H1 (cell line): ENCODE measurements around the gene GULP1. TPM values are rescaled to one million over a fixed set of nuclear protein-coding genes. Genes with fewer than 3 reads are reported as not detected.

ENCODE experiments used
- EP300 ChIP-seq, 2 experiments: IDR thresholded peaks; 1 replicate in 1 of 2; 2 replicates in 1 of 2; pipeline ENCODE4 v1.6.1; 2011 to 2012; ENCODE audit warnings: low read depth in 2 of 2, low read length in 2 of 2, mild to moderate bottlenecking in 2 of 2, borderline replicate concordance in 1 of 2, inconsistent platforms in 1 of 2, moderate library complexity in 1 of 2
- JUN ChIP-seq: IDR thresholded peaks from 2 replicates; pipeline ENCODE4 v1.6.1; 2011; ENCODE audit warnings: low read depth, mild to moderate bottlenecking, improper control_type of control experiment, low read length
- KDM1A ChIP-seq: fragments of 200-600, 300-600 bp; sonication (generic); IDR thresholded peaks from 2 replicates; pipeline ENCODE4 v1.7.1; 2016; ENCODE audit warnings: mild to moderate bottlenecking, low read length, borderline replicate concordance
- USF2 ChIP-seq: IDR thresholded peaks from 2 replicates; pipeline ENCODE4 v1.6.1; 2011; ENCODE audit warnings: low read length, improper control_type of control experiment
- polyA plus RNA-seq, 7 experiments: library from polyadenylated mRNA; depleted of rRNA in 3 of 7; stranded (reverse) in 5 of 7; unstranded in 2 of 7; fragments of >200 nt in 5 of 7; fragments of 200-250 nt in 2 of 7; gene quantifications; 1 replicate in 5 of 7; 2 replicates in 1 of 7; 4 replicates in 1 of 7; pipeline versions ENCODE4 v1.2.1 to v1.2.3, GENCODE V29; 2011 to 2013; ENCODE audit warnings: missing spikeins in 2 of 7, mixed read lengths in 2 of 7
- total RNA-seq: library from RNA; stranded (reverse); fragmentation: NEBNext Ultra II Directional; extraction: Animal tissue kit (Norgen Biotek cat#: 25700); gene quantifications from 2 replicates; pipeline ENCODE4 v1.2.1, GENCODE V29; 2021

Gene GULP1
- total and polyA plus RNA-seq, 2 of the 8 experiments (the other 6 are each of a cell fraction or from before 2014, with no cell fraction given), result 69.7 to 139 TPM

DNA sequence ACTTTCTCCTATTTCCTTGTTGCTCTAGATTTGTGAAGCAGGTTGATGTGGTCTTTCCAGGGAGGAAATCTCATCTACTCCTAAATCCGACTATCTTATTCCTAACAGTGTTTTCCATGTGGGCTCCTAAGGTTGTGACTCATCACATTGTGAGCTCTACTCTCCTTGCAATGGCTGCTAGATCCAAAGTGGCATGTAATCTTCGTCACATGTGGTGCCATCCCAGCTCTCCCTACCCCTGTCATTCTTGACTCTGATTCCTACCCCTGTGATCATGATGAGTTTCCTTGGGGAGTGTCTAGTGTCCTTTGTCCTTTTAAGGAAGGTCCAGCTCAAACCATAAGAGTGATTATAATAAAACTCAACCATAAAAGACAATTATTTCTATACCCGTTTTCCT lies 47.3 kb upstream of the GULP1 start (continued):
- no peak for TF ChIP-seq EP300 (IDR thresholded peaks at IDR 0.05; ENCODE audit: borderline replicate concordance in 1 of 2, low read depth in 2 of 2, low read length in 2 of 2)
- no peak for TF ChIP-seq JUN
- TF ChIP-seq KDM1A, result no peak
- no peak for TF ChIP-seq USF2
